HepG2 (cell line): Measurements from ENCODE around the gene KLHDC8B. TPM values are rescaled to one million over a fixed set of nuclear protein-coding genes. Genes with fewer than 3 reads are reported as not detected.

Experiments used
- ATAC-seq: fragments of 200-7000 bp; cut with Tn5 transposase; 3 replicates; pipeline ENCODE4 v1.9.1; 2020; ENCODE audit warnings: mild to moderate bottlenecking, moderate library complexity
- BruUV-seq: library from RNA; stranded (reverse); fragments of 400-500 nt; replicated peaks from 2 replicates; lab custom pipeline; 2021; lab: Mats Ljungman, UMichigan
- CTCF ChIA-PET: fragments of 300-600 bp; formaldehyde crosslinking; extraction: SDS; loops from one replicate; lab custom pipeline; 2021; ENCODE audit warnings: low total read pairs, inconsistent platforms, low intra/inter-chr PET ratio; lab: Yijun Ruan, JAX
- POLR2A ChIA-PET: fragments of 350-600 bp; sonication (Branson Sonifier 250); formaldehyde crosslinking; loops from one replicate; lab custom pipeline; 2020; ENCODE audit warnings: antibody characterized with exemption, inconsistent platforms; lab: Yijun Ruan, JAX
- DNase-seq: peaks from one replicate; pipeline ENCODE4 v3.0.0-alpha.2; 2015; ENCODE audit warnings: low spot score
- FAIRE-seq: peaks from 3 replicates; lab custom pipeline; 2011; peaks lifted over from hg19 to GRCh38; lab: Jason Lieb, UNC
- H2AFZ ChIP-seq: one replicate; pipeline ENCODE4 v1.6.1; 2011; ENCODE audit warnings: low read length, inconsistent platforms
- H3K27ac ChIP-seq: fragments of 300-600 bp; 3 replicates; pipeline ENCODE4 v1.8.0; 2011; ENCODE audit warnings: mixed run types, mild to moderate bottlenecking, mixed read lengths, low read length, inconsistent platforms; ENCODE audit not compliant: insufficient read depth; ENCODE audit errors: extremely low read length
- H3K27me3 ChIP-seq, 2 experiments: fragments of 200-600 bp in 1 of 2; 2 replicates in 1 of 2; 3 replicates in 1 of 2; pipeline versions ENCODE4 v1.6.0 to v1.8.0; 2011; ENCODE audit warnings: low read length in 2 of 2, mild to moderate bottlenecking in 2 of 2, moderate library complexity in 2 of 2, inconsistent platforms in 1 of 2; ENCODE audit not compliant: insufficient read depth in 2 of 2, control insufficient read depth in 1 of 2
- H3K36me3 ChIP-seq, 2 experiments: fragments of 200-600 bp in 1 of 2; replicated peaks in 1 of 2; 2 replicates in 1 of 2; 3 replicates in 1 of 2; pipeline versions ENCODE4 v1.5.1 to v1.8.0; 2011; ENCODE audit warnings: low read length in 2 of 2, inconsistent platforms in 1 of 2; ENCODE audit not compliant: insufficient read depth in 2 of 2, control insufficient read depth in 1 of 2
- H3K4me1 ChIP-seq: 2 replicates; pipeline ENCODE4 v1.5.1; 2012; ENCODE audit warnings: low read length, inconsistent platforms; ENCODE audit not compliant: insufficient read depth
- H3K4me2 ChIP-seq: 2 replicates; pipeline ENCODE4 v1.6.0; 2011; ENCODE audit warnings: low read depth, low read length, inconsistent platforms
- H3K4me3 ChIP-seq, 3 experiments: fragments of 200-600 bp in 1 of 3; sonication (generic), shearing (Covaris generic) in 1 of 3; replicated peaks in 1 of 3; 2 replicates each; pipeline ENCODE4 v1.5.1; 2011 to 2016; ENCODE audit warnings: low read length in 3 of 3, inconsistent platforms in 2 of 3, low read depth in 2 of 3, mild to moderate bottlenecking in 2 of 3, control low read depth in 1 of 3, mixed read lengths in 1 of 3; ENCODE audit not compliant: insufficient read depth in 1 of 3
- H3K79me2 ChIP-seq: one replicate; pipeline ENCODE4 v1.6.1; 2011; ENCODE audit warnings: low read length, inconsistent platforms; ENCODE audit not compliant: insufficient read depth
- H3K9ac ChIP-seq: 2 replicates; pipeline ENCODE4 v1.6.0; 2011; ENCODE audit warnings: mild to moderate bottlenecking, low read depth, low read length, inconsistent platforms; ENCODE audit not compliant: insufficient read depth
- H3K9me3 ChIP-seq: 2 replicates; pipeline ENCODE4 v1.5.1; 2012; ENCODE audit warnings: mild to moderate bottlenecking, low read length
- H4K20me1 ChIP-seq: 2 replicates; pipeline ENCODE4 v1.6.0; 2011; ENCODE audit warnings: inconsistent platforms, mild to moderate bottlenecking, low read length, moderate library complexity; ENCODE audit not compliant: insufficient read depth
- ATF2 ChIP-seq: sonication (generic); formaldehyde crosslinking; IDR thresholded peaks from 2 replicates; pipeline ENCODE4 v1.4.0; 2020; ENCODE audit warnings: missing genetic modification reagents
- BCL6 ChIP-seq: IDR thresholded peaks from 2 replicates; pipeline ENCODE4 v1.6.1; 2016; ENCODE audit warnings: missing genetic modification reagents, missing compliant biosample characterization
- BRD4 ChIP-seq: sonication (generic); formaldehyde crosslinking; IDR thresholded peaks from 2 replicates; pipeline ENCODE4 v1.4.0; 2020; ENCODE audit warnings: missing genetic modification reagents
- DR1 ChIP-seq: sonication (generic); formaldehyde crosslinking; IDR thresholded peaks from 2 replicates; pipeline ENCODE4 v1.8.0; 2021; ENCODE audit warnings: mild to moderate bottlenecking, missing genetic modification reagents, inconsistent platforms
- ELF1 ChIP-seq: sonication (generic); formaldehyde crosslinking; IDR thresholded peaks from 2 replicates; pipeline ENCODE4 v1.4.0; 2020; ENCODE audit warnings: missing genetic modification reagents
- KLF9 ChIP-seq: IDR thresholded peaks from 2 replicates; pipeline ENCODE4 v1.6.1; 2016; ENCODE audit warnings: low read depth
- MZF1 ChIP-seq: sonication (generic); formaldehyde crosslinking; IDR thresholded peaks from 2 replicates; pipeline ENCODE4 v1.8.1; 2023; ENCODE audit warnings: mild to moderate bottlenecking, missing genetic modification reagents, borderline replicate concordance
- ZBED4 ChIP-seq: sonication (generic); formaldehyde crosslinking; IDR thresholded peaks from 2 replicates; pipeline ENCODE4 v1.4.0; 2020; ENCODE audit warnings: missing genetic modification reagents, borderline replicate concordance
- ZGPAT ChIP-seq: IDR thresholded peaks from 2 replicates; pipeline ENCODE4 v1.6.1; 2016; ENCODE audit warnings: mild to moderate bottlenecking
- ZNF317 ChIP-seq: sonication (generic); formaldehyde crosslinking; IDR thresholded peaks from 2 replicates; pipeline ENCODE4 v1.5.0; 2020; ENCODE audit warnings: mild to moderate bottlenecking, missing genetic modification reagents
- ZNF326 ChIP-seq: sonication (generic); formaldehyde crosslinking; IDR thresholded peaks from 2 replicates; pipeline ENCODE4 v1.4.0; 2020; ENCODE audit warnings: missing genetic modification reagents, borderline replicate concordance
- ZNF44 ChIP-seq: sonication (generic); formaldehyde crosslinking; IDR thresholded peaks from 2 replicates; pipeline ENCODE4 v1.5.1; 2020; ENCODE audit warnings: mild to moderate bottlenecking, missing genetic modification reagents
- ZNF530 ChIP-seq: sonication (generic); formaldehyde crosslinking; IDR thresholded peaks from 2 replicates; pipeline ENCODE4 v1.5.0; 2020; ENCODE audit warnings: low read depth, mild to moderate bottlenecking, missing genetic modification reagents
- ZNF570 ChIP-seq: sonication (generic); formaldehyde crosslinking; IDR thresholded peaks from 2 replicates; pipeline ENCODE4 v1.4.0; 2020; ENCODE audit warnings: mild to moderate bottlenecking, missing genetic modification reagents, borderline replicate concordance
- ZNF574 ChIP-seq: sonication (generic); formaldehyde crosslinking; IDR thresholded peaks from 2 replicates; pipeline ENCODE4 v1.4.0; 2020; ENCODE audit warnings: missing genetic modification reagents
- ZNF724P ChIP-seq: sonication (generic); formaldehyde crosslinking; IDR thresholded peaks from 2 replicates; pipeline ENCODE4 v1.8.0; 2022; ENCODE audit warnings: missing genetic modification reagents, borderline replicate concordance
- in situ Hi-C: cut with HindIII; loops from 2 replicates; pipeline ENCODE4 v1.10.0; 2017; ENCODE audit warnings: low pct_unique_long_range_greater_than_20kb; ENCODE audit not compliant: extremely low pct_ligation_motif_present
- intact Hi-C: fragments of 100-400 bp; cut with micrococcal nuclease; formaldehyde crosslinking; loops from one replicate; pipeline ENCODE4 v1.10.0; 2022; ENCODE audit not compliant: unreplicated experiment
- polyA plus RNA-seq, 8 experiments: library from polyadenylated mRNA; depleted of rRNA in 3 of 8; stranded (reverse) in 7 of 8; unstranded in 1 of 8; fragments of >200 nt; fragmentation: Illumina TruSeq in 4 of 8; extraction: Trizol in 4 of 8; gene quantifications; 2 replicates each; pipeline versions ENCODE4 v1.2.1 to v1.2.3, GENCODE V29; 2011 to 2016; ENCODE audit warnings: low read depth in 4 of 8, missing spikeins in 1 of 8, mixed read lengths in 1 of 8; ENCODE audit not compliant: insufficient read depth in 1 of 8
- total RNA-seq, 5 experiments: library from RNA; depleted of rRNA; stranded (reverse); fragments of >200 nt; fragmentation: Illumina TruSeq; extraction: Trizol; gene quantifications; 2 replicates each; pipeline ENCODE4 v1.2.3, GENCODE V29; 2016; ENCODE audit warnings: low read depth in 1 of 5

KLHDC8B gene
- total and polyA plus RNA-seq, 2 of the 13 experiments (the other 11 are each of a cell fraction or from before 2014, with no cell fraction given), result 17.2 to 17.8 TPM

- TF ChIP-seq BRD4 (CRISPR knock-in tag) (no peak), ZNF326 (CRISPR knock-in tag) (no peak), BCL6 (CRISPR knock-in tag) (no peak), ZNF530 (CRISPR knock-in tag) (no peak), DR1 (no peak), ELF1 (no peak), ZNF44 (CRISPR knock-in tag) (no peak), ZGPAT (CRISPR knock-in tag) (no peak), ZNF724P (CRISPR knock-in tag) (no peak)
- TF ChIP-seq, all 625 proteins: peak for 0
Observed at GRCh38 chr3:49177073-49177472, 5.7 kb downstream of the KLHDC8B start (continued).

GRCh38 chr3:49180116-49180515 lies 8.7 kb downstream of the KLHDC8B start:
- in situ Hi-C loops (no loop called here), intact Hi-C loops (no loop called here)
- peaks cover 26% of the 10 kb centered on the region for H3K4me1 ChIP-seq
- no peaks in the 10 kb centered on the region; a peak in 1 of 5 replicates for H3K27me3 ChIP-seq
- no peak for ATAC-seq
- no peak for FAIRE-seq
- H3K9ac ChIP-seq, result no peak overlapping the region
- no peaks in the 10 kb centered on the region for H4K20me1 ChIP-seq
- H3K27ac ChIP-seq, result no peak overlapping the region
- H3K4me3 ChIP-seq, result no peak overlapping the region
- H3K4me2 ChIP-seq, result no peak overlapping the region
- no peak overlapping the region for H2AFZ ChIP-seq
- ChIA-PET POLR2A (interaction anchor here (0.7 kb wide), 1 partner anchor 46 kb away, joined by 3 read pairs; no protein-coding TSS in a partner anchor), CTCF (no interaction called here)
- DNase-seq, result no peak
- 0 out of 5 replicates have a peak, but pooled peaks cover 0 to 1% of the 10 kb centered on the region in 2 experiments for H3K36me3 ChIP-seq
- H3K9me3 ChIP-seq, result no peaks in the 10 kb centered on the region
- no TSS peak for BruUV-seq
- H3K79me2 ChIP-seq, result no peaks in the 10 kb centered on the region
- TF ChIP-seq ZBED4 (CRISPR knock-in tag) (no peak), ZNF570 (CRISPR knock-in tag) (no peak), ZNF574 (no peak), MZF1 (no peak), ZNF317 (CRISPR knock-in tag) (no peak), KLF9 (CRISPR knock-in tag) (no peak), ATF2 (no peak)
